GM18870 (cell line): Measurements from ENCODE around the gene GH1.
"Not testable (repeated sequence)": the region's sequence is repeated elsewhere in the genome, so short reads cannot be mapped to it uniquely, and the experiment has no call there.

Source experiments
- ATAC-seq: cut with Tn5 transposase; IDR thresholded peaks from one replicate; pipeline ENCODE4 v1.9.1; 2021; ENCODE audit warnings: moderate library complexity; ENCODE audit not compliant: unreplicated experiment

GH1 gene

DNA sequence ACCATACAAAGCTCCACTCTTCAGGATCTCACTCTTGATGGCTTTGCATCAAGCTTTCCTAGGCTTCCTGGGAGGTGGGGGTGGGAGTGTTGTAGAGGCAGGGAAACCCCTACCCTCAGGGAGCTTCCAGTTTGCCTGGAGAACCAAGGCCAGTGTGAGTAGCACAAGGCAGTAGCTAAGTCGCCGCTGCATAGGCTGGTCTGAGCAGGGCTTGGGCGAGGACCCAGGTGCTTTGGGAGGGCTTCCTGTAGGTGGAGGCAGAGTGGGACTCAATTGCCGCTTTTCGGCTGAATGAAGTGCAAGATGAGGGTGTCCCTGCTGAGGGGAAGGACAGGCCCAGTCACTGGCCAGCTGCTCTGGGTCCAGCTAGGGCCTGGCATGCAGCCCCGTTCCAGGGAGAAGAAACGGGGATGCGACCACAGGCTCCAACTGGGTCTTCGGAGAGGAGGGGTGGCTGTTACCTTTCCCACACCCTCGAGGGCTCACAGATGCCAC, 9.6 kb upstream of the GH1 start:
- no peak for ATAC-seq

GRCh38 chr17:63927464-63928171, 9.0 kb upstream of the GH1 start:
- no peak for ATAC-seq

DNA sequence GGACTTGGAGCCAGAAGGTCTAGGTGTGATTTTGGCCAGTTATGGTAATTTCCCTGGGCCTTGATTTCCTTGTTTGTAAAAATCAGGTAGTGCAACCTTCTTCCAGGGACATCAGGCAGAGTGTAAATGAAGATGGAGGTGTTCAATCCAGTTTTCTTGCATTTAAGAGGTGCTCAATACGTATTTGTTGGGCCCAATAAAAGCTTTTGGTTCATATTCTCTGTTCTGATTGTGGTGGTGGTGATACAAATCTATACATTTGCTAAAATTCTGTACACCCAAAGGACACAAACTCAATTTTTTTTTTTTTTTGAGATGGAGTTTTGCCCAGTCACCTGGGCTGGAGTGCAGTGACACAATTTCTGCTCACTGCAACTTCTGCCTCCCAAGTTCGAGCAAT, 7.5 kb upstream of the GH1 start:
- ATAC-seq = no peak

DNA sequence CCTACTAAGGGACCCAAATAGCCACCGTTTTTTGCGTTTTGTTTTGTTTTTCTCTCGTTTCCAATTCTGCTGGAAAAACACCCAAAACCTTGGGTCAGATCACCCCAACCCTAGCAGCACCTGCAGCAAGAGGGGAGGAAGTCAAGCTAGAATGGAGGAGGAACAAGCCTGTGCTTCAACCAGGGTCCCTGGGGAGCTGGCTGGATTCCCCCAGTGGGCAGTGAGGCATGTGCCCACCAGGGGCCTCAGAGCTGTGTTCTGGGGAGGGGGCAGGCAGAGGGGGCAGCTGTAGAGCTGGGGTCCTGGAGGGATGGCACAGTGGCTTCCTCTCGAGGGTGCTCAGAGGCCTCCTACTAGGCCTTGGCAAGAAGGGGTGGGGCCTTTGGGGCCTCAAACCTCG, 7.0 kb upstream of the GH1 start:
- no peak for ATAC-seq

- ATAC-seq = not testable (repeated sequence)
Measured at GRCh38 chr17:63922402-63922801, 3.8 kb upstream of the GH1 start.

- ATAC-seq = not testable (repeated sequence)
Measured at GRCh38 chr17:63920779-63921178, 2.1 kb upstream of the GH1 start.

DNA sequence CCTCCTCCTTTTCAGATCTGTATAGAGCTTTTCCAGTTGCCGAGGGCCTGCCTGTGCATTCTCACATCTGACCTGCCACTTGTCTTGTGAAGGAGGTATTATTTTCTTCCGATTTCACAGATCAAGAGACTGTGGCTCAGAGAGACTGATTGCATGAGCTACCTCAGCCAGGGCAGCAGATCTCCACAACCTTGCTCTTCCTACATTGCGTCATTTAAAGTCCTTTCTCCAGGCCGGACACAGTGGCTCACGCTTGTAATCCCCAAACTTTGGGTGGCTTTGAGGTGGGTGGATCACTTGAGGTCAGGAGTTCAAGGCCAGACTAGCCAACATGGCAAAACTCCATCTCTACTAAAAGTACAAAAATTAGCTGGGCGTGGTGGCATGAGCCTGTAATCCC, 1.4 kb upstream of the GH1 start:
- ATAC-seq = not testable (repeated sequence)

- ATAC-seq = no peak
Measured at GRCh38 chr17:63919311-63919723, 678 bp upstream of the GH1 start.

DNA sequence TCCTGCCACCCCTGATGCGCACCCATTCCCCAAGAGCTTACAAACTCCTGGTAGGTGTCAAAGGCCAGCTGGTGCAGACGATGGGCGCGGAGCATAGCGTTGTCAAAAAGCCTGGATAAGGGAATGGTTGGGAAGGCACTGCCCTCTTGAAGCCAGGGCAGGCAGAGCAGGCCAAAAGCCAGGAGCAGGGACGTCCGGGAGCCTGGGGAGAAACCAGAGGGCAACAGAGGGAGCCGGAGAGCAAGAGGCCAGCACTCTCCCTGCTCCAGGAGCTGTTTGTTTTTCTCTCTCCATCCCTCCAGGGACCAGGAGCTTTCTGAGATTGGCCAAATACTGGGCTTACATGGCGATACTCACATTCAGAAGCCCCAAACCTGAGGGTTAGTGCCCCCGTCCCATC, 334 bp downstream of the GH1 start:
- ATAC-seq = no peak

- ATAC-seq = no peak
Measured at GRCh38 chr17:63917646-63918045, 993 bp downstream of the GH1 start.

- not testable (repeated sequence) for ATAC-seq
Measured at GRCh38 chr17:63917206-63917605, 1.4 kb downstream of the GH1 start.

- no peak for ATAC-seq
Measured at GRCh38 chr17:63916566-63917185, 2.0 kb downstream of the GH1 start.

- ATAC-seq = not testable (repeated sequence)
Measured at GRCh38 chr17:63915753-63916152, 2.9 kb downstream of the GH1 start.

DNA sequence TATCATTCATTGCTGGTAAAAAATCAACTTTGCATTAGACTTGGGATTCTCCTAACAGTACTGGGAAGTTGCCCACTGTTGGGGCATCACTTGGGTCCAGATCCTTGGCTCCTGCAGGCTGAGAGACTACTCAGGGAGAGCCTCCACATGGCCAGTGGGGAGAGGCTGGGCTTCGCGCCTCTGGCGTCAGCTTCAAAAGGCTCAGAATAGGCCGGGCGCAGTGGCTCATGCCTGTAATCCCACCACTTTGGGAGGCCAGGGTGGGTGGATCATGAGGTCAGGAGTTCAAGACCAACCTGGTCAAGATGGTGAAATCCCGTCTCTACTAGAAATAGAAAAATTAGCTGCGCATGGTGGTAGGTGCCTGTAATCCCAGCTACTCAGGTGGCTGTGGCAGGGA, 4.2 kb downstream of the GH1 start:
- ATAC-seq = no peak

- ATAC-seq = no peak
Measured at GRCh38 chr17:63911657-63912100, 7.0 kb downstream of the GH1 start.

- no peak for ATAC-seq
Measured at GRCh38 chr17:63911041-63911635, 7.5 kb downstream of the GH1 start, which contains the start of gene CSHL1. CSHL1 (minus strand) TSS chr17:63911258; CDS start chr17:63911196, 62 bp downstream.

DNA sequence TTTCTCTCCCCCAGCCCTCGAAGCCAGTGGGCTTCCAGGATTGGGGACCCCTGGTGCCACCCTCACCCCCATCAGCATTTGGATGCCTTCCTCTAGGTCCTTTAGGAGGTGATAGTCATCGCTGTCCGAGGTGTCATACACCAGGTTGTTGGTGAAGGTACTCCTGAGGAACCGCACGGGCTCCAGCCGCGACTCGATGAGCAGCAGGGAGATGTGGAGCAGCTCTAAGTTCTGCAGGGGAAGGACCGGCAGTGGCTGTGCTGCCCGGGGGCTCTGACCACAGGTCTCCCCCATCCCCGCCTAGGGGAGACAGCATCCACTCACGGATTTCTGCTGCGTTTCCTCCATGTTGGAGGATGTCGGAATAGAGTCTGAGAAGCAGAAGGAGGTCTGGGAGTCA, 8.5 kb downstream of the GH1 start:
- no peak for ATAC-seq

GRCh38 chr17:63909586-63909985, 9.1 kb downstream of the GH1 start:
- not testable (repeated sequence) for ATAC-seq

GRCh38 chr17:63907161-63907778, 11.4 kb downstream of the GH1 start:
- not testable (repeated sequence) for ATAC-seq

GRCh38 chr17:63904796-63905195, 13.8 kb downstream of the GH1 start:
- not testable (repeated sequence) for ATAC-seq

DNA sequence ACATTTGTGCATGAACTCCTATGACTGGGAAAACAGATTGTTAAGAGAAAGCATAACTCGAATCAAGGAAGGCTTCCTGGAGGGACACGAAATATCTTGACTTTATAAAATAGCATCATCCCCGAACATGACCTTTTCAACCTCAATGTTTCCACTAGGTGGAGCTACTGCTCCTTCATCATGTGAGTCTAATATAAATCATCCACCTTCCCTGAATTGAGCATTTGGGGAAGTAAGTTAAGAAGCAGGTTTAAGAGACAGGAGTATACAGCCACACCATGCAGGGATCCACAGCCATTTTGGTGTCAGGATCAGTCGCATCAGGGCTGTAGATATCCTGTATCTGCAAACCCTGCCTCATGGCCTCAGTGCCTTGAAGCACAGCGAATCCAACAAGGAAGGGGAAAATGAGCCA, 14.8 kb downstream of the GH1 start:
- ATAC-seq = not testable (repeated sequence)
